UCSD-AML1 (cell line): ENCODE data around the gene ADORA1.

Experiments used
- DNase-seq: peaks from one replicate; lab custom pipeline; 2025; ENCODE audit not compliant: unreplicated experiment; lab: John Stamatoyannopoulos, UW

The ADORA1 gene

GRCh38 chr1:203172184-203173010, 44.9 kb downstream of the ADORA1 start:
- DNase-seq, result peak; percentile 58

- no peak for DNase-seq
Observed at GRCh38 chr1:203173011-203173555, 45.6 kb downstream of the ADORA1 start.

DNA sequence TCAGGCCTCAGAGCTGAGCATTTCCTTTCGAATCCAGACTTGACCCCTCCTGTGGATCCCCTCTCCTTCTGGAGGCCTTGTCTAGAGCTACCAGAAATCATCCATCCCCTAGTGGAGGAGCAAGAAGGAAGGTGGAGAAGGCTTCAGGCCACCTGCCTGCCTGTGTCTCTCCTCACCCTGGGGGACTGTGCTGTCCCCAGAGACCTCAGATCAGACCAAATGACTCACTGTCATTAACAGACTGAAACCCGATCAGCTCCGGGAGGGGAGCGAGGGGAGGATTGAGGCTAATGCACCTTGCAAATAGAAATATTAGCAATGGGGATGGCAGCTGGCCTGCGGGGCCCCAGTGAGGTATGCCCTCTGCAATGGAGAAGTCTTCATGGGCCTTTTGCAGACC, 46.0 kb downstream of the ADORA1 start:
- DNase-seq, result no peak

- DNase-seq, result no peak
Observed at GRCh38 chr1:203174324-203174985, 46.9 kb downstream of the ADORA1 start.

GRCh38 chr1:203175237-203175826, 47.8 kb downstream of the ADORA1 start, which contains the start of gene MYBPH:
MYBPH (minus strand) TSS chr1:203175826; CDS start chr1:203175755, 71 bp downstream.
- no peak for DNase-seq

DNA sequence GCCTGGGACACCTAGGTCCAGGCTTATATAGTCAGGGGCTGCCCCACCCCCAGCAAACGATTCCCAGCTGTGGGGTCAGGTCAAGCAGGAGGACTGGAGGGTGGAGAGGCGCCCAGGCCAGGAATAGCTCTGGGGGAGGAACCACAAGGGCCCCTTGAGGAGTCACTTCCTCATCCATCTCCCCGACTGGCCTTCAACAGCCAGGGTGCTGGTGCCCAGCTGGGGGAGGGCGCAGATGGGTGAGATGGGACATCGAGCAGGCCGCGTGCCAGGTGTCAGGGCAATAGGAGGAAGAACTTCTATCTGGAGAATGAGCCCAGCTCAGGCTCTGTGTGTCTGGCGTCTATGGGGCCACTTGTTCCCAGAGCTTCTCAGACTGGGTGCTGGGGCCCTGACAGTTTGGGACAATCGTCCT, 48.3 kb downstream of the ADORA1 start:
- DNase-seq, result peak; percentile 30

GRCh38 chr1:203176273-203177035, 48.9 kb downstream of the ADORA1 start:
- DNase-seq, result no peak

DNA sequence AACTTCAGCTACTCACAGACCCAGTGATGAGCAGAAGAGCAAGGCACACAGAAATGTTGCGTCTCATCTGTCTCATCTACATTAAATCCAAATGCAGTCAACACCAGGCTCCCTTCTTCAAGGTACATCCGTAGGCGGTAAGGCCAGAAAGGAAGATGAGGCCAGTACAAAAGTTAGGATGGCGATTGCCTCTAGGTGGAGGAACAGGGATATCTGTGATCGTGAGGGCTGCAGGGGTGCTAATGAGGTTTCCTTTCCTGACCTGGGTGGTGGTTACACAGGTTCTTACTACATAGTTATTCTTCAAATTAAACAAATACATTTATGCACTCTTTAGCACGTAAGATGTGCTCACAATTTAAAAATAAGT, 49.5 kb downstream of the ADORA1 start:
- DNase-seq, result no peak

DNA sequence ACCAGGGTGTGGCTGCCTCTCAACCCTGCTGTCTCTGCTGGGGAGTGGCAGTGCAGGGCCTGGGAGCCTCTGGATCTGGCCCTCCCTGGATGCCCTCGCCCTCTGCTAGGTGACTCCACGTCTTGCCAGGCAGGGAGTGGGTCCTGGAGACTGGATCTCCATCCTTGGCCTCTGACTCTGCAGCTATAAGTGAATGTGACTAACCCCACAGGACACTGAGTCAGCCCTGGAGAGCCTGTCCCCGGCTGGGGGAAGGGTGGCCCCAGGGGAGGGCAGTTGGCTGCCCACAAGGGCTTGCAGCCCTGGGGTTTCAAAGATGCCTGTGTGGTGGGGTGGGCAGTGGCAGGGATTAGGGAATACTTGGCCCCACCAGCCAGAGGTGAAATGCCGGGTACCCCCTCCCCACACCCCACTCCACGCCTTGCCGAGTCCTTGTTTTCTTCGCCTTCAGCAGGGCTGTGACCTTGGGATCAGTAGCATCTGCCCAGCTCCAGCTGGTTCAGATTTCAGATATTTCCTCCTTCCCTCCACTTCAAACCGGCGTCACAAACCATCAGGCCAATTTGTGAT, 50.0 kb downstream of the ADORA1 start:
- DNase-seq, result no peak

DNA sequence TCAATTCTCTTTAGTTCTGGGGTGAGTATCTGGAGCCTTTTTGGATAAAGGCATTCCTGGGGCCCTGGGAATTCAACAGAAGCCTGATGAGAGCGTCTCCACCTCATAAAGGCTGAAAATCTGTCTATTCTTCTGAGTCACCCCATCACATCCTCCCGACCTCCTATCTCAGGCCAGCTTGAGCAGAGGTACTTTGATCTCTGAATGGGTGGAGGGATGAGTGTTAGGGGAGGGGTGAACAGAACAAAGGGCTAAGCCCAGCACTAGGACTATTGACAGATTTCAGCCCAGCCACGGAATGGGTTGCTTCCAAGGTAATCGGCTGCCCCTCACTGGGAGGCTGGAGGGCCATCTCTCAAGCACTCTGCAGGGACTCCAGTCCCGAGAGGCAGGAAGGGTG, 50.6 kb downstream of the ADORA1 start:
- DNase-seq, result no peak

- DNase-seq, result no peak
Observed at GRCh38 chr1:203178821-203179666, 51.5 kb downstream of the ADORA1 start.

DNA sequence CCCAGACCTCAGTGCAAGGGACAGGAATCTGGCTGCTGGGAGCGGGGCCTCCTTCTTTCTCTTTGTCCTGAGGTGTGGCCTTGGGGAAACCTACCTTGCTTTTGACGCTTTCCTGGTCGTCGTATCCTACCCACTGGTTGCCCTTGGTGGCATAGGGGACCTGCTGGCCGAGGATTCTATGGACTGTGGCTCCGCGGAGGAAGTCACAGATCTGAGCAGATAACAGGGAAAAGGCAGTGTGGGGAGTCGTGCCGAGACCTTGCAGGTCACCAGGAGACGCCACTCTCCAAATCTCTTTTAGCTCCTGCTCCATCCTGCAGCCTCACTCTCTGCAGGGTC, 52.1 kb downstream of the ADORA1 start:
- DNase-seq, result no peak

DNA sequence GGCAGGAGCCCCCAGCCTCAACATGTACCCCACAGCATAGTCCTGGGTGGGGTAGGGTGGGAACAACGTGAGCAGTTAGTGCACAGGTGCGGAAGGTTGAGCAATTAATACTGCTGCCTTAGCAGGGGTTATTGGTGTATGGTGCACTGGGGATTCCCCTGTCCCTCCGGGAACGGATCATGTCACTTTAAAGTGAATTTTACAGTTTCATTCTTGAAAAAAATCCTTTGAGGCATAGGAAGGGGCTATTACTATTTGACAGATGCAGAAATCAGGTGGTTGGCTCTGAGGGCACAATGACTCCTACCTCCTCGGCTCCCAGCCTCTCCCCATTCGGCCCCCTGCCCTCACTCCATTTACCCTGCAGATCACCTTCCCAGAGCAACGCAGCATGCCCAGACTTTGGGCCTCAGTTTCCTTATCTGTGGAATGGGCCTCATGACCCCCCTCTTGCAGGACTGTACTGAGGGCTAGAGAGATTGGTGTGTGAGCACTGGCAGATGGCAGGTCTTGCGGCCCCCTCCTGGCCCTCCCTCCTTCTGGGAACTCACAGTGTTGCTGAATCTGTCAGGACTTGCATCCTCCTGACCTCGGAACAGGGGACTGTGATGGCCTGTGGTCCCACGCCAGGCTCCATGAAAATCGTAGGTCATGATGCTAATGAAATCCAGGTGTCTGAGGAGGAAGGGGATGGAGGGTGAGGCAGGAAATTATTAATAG, 53.2 kb downstream of the ADORA1 start:
- no peak for DNase-seq

DNA sequence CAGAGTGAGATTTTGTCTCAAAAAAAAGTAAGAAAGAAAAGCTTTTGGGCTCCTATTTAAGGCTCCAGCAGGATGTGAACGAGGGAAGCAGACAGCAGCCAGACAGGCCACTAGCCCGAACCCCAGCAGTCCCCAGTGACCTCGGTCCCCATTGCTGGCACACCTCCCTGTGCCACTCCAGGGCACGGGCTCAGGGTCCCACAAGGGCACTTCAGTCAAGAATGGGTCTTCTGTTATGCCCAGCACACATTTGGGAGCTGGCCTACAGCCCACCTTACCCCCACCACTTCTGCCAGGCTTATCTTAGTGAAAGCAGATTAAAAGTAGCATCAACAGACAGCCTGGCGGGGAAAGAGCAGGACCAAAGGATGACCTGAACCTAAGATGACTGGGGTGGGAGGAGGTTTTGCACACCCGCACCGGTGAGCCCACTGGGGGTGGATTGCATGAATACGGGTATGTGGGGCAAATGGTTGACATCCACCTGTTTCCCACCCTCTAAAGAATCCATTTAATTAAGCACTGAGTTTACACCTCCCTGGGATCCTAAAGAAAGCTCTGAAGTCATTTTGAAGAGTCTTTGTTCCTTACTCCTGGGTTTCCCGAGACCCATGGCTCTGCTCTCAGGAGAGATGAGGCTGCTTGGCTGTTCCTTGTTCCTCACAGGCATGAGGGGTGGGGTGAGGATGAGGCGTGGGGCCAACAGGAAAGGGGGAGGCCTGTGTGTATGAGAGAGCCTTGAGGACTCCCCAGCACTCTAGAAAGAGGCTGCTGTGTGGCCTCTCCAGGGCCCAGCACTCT, 54.3 kb downstream of the ADORA1 start:
- no peak for DNase-seq

GRCh38 chr1:203182387-203182953, 54.9 kb downstream of the ADORA1 start:
- no peak for DNase-seq

DNA sequence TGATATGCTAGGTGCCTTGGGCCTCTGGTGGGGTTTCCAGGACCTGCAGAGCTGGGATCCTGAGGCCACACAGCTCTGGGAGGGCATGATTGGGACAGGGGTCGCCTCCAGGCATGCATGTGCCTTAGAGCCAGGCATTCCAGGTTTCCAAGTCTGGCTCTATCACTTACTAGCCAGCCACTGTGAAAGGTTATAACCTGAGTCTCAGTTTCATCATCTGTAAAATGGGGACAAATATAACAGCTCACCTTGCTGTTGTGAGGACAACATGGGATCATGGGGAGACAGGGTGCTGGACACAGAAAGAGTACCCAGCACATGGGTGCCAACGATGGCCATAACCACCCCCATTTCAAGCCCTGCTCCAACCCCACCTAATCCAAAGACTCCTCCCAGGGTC, 56.3 kb downstream of the ADORA1 start:
- DNase-seq, result no peak

DNA sequence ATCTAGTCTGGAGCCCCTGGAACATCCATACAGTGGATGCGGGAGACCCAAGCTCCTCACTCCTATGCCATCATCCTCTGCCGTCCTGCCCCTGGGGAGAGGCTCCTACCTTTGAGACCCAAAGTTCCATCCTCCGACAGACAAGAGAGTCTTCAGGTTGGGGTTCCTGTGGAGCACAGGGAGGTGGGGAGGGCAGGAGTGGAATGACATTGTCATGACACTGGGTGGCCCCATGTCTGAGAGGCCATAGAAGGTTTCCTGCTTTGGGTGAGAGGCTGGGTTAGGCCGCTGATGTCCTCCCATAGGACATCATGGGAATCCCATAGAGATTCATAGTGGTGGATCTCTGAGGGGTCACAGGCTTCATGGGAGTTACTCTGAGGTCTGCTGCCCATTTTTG, 56.9 kb downstream of the ADORA1 start:
- DNase-seq, result no peak

DNA sequence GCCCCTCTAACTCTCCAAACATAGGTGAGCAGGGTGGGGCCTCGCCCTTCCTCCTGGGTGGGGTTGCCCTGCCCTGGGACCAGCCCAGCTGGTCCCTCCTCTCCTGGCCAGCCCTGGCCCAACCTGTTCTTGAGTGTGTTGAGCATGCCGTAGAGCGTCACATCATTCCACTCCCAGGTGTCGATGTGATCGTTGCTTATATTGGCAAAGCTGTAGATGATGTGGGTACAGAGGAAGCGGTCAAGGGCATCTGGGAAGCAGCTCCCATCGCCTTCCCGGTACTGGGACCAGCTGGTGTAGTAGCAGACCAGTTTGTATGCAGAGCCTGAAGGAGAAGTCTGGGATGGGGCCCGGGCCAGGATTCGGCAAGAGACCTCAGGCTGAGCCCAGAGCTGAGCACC, 57.5 kb downstream of the ADORA1 start:
- DNase-seq, result no peak
